Stimulated activated CD4-positive, alpha-beta T cell treated with anti-CD3 and anti-CD28 coated beads, Interleukin-4, amount 100 ng/mL, for 48 hours (primary cell): ENCODE data around the gene SLC25A36.
A peak's percentile ranks its signal among the peaks of the same experiment; 100 is the strongest.
"Not testable (repeated sequence)": the region's sequence is repeated elsewhere in the genome, so short reads cannot be mapped to it uniquely, and the experiment has no call there.

Experiments used
- DNase-seq, 2 donors: peaks; one replicate each; pipeline ENCODE4 v3.0.0-alpha.2; 2020; ENCODE audit warnings: low read depth in 2 of 2

Gene SLC25A36

GRCh38 chr3:140931801-140932200, 9.8 kb upstream of the SLC25A36 start:
- DNase-seq = no peak

GRCh38 chr3:140933109-140933508, 8.5 kb upstream of the SLC25A36 start:
- DNase-seq = no peak

GRCh38 chr3:140933552-140933951, 8.1 kb upstream of the SLC25A36 start:
- no peak for DNase-seq

GRCh38 chr3:140939305-140939704, 2.3 kb upstream of the SLC25A36 start:
- not testable (repeated sequence) for DNase-seq

- no peak for DNase-seq
Measured at GRCh38 chr3:140941090-140941433, 574 bp upstream of the SLC25A36 start.

- peak; percentile 22 to 29 for DNase-seq
Measured at GRCh38 chr3:140942221-140943104, 827 bp downstream of the SLC25A36 start.

- no peak for DNase-seq
Measured at GRCh38 chr3:140943781-140944552, 2.3 kb downstream of the SLC25A36 start.

- DNase-seq = no peak
Measured at GRCh38 chr3:140948460-140949249, 7.0 kb downstream of the SLC25A36 start.

- no peak for DNase-seq
Measured at GRCh38 chr3:140950144-140950543, 8.5 kb downstream of the SLC25A36 start.

- no peak for DNase-seq
Measured at GRCh38 chr3:140950863-140951262, 9.2 kb downstream of the SLC25A36 start.

GRCh38 chr3:140951750-140952149, 10.1 kb downstream of the SLC25A36 start:
- DNase-seq = not testable (repeated sequence)

GRCh38 chr3:140953028-140953960, 11.7 kb downstream of the SLC25A36 start:
- no peak for DNase-seq

GRCh38 chr3:140954576-140954975, 12.9 kb downstream of the SLC25A36 start:
- DNase-seq = no peak

GRCh38 chr3:140955645-140956044, 14.0 kb downstream of the SLC25A36 start:
- DNase-seq = no peak

- no peak for DNase-seq
Measured at GRCh38 chr3:140956058-140956835, 14.6 kb downstream of the SLC25A36 start.

- no peak for DNase-seq
Measured at GRCh38 chr3:140972833-140973232, 31.2 kb downstream of the SLC25A36 start.

GRCh38 chr3:140974900-140975299, 33.3 kb downstream of the SLC25A36 start:
- DNase-seq = no peak

- DNase-seq = no peak
Measured at GRCh38 chr3:140980663-140981062, 39.0 kb downstream of the SLC25A36 start.

- DNase-seq = not testable (repeated sequence)
Measured at GRCh38 chr3:140987792-140988191, 46.2 kb downstream of the SLC25A36 start.

- no peak for DNase-seq
Measured at GRCh38 chr3:140994316-140994715, 52.7 kb downstream of the SLC25A36 start.
